ENCODE data around the gene NAALADL2. TPM values are rescaled to one million over a fixed set of nuclear protein-coding genes. Genes with fewer than 3 reads are reported as not detected.
A peak's percentile ranks its signal among the peaks of the same experiment; 100 is the strongest.

The NAALADL2 gene
- total RNA-seq, 1 donor from 2014 or later, result 11.5 TPM

GRCh38 chr3:175144368-175144767, 285.2 kb downstream of the NAALADL2 start:
- no peaks in the 10 kb centered on the region for H3K4me1 Mint-ChIP-seq
- Histone ChIP-seq H3K79me2 (ENCODE audit: low read depth) (no peaks in the 10 kb centered on the region), H4K20me1 (ENCODE audit: low read depth) (no peaks in the 10 kb centered on the region), H3K4me2 (no peak overlapping the region), H3K4me1 (no peaks in the 10 kb centered on the region), H3F3A (ENCODE audit: low read depth) (no peaks in the 10 kb centered on the region), H2AFZ (replicated peaks) (no peak overlapping the region), H3K9me3 (ENCODE audit: low read depth) (no peaks in the 10 kb centered on the region), H3K4me3 (no peak overlapping the region), H3K9ac (no peak overlapping the region), H3K27me3 (no peaks in the 10 kb centered on the region), H3K36me3 (no peaks in the 10 kb centered on the region), H3K27ac (no peak overlapping the region)
- no peaks in the 10 kb centered on the region for H3K27me3 Mint-ChIP-seq (ENCODE audit: insufficient read depth, low read depth)
- DNase-seq (ENCODE audit: low spot score), result no peak
- TF ChIP-seq EZH2 (IDR thresholded peaks at IDR 0.05), result no peak
- no peak for TF ChIP-seq CTCF (IDR thresholded peaks at IDR 0.05)
- TF ChIP-seq EZH2phosphoT487 (IDR thresholded peaks at IDR 0.05), result no peak
- no peak overlapping the region for H3K4me3 Mint-ChIP-seq
- no peak overlapping the region for H3K27ac Mint-ChIP-seq
- peaks cover 4% of the 10 kb centered on the region for H3K9me3 Mint-ChIP-seq
- no peaks in the 10 kb centered on the region for H3K36me3 Mint-ChIP-seq

GRCh38 chr3:175146258-175146657, 287.1 kb downstream of the NAALADL2 start:
- no peaks in the 10 kb centered on the region for H3K4me1 Mint-ChIP-seq
- no peaks in the 10 kb centered on the region for H3K9me3 ChIP-seq (ENCODE audit: low read depth)
- DNase-seq (ENCODE audit: low spot score), result no peak
- H2AFZ ChIP-seq (replicated peaks), result no peak overlapping the region
- no peaks in the 10 kb centered on the region for H3K27me3 ChIP-seq
- no peaks in the 10 kb centered on the region for H3K27me3 Mint-ChIP-seq (ENCODE audit: insufficient read depth, low read depth)
- H3K4me3 Mint-ChIP-seq, result no peak overlapping the region
- no peaks in the 10 kb centered on the region for H3K36me3 Mint-ChIP-seq
- no peak overlapping the region for H3K27ac ChIP-seq
- TF ChIP-seq CTCF (IDR thresholded peaks at IDR 0.05) (peak; percentile 14), EZH2phosphoT487 (IDR thresholded peaks at IDR 0.05) (no peak), EZH2 (IDR thresholded peaks at IDR 0.05) (no peak)
- no peaks in the 10 kb centered on the region for H3K79me2 ChIP-seq (ENCODE audit: low read depth)
- H3K4me2 ChIP-seq, result no peak overlapping the region
- no peaks in the 10 kb centered on the region for H3K4me1 ChIP-seq
- no peak overlapping the region for H3K9ac ChIP-seq
- H3K4me3 ChIP-seq, result no peak overlapping the region
- H3K9me3 Mint-ChIP-seq, result peaks cover 4% of the 10 kb centered on the region
- no peak overlapping the region for H3K27ac Mint-ChIP-seq
- H3K36me3 ChIP-seq, result no peaks in the 10 kb centered on the region
- no peaks in the 10 kb centered on the region for H4K20me1 ChIP-seq (ENCODE audit: low read depth)
- H3F3A ChIP-seq (ENCODE audit: low read depth), result no peaks in the 10 kb centered on the region

- Histone ChIP-seq H3F3A (ENCODE audit: low read depth) (no peaks in the 10 kb centered on the region), H3K4me2 (no peak overlapping the region), H3K4me1 (no peaks in the 10 kb centered on the region), H3K36me3 (no peaks in the 10 kb centered on the region), H3K4me3 (no peak overlapping the region), H3K27me3 (no peaks in the 10 kb centered on the region), H3K9ac (no peak overlapping the region), H3K9me3 (ENCODE audit: low read depth) (no peaks in the 10 kb centered on the region), H2AFZ (replicated peaks) (no peak overlapping the region), H4K20me1 (ENCODE audit: low read depth) (no peaks in the 10 kb centered on the region), H3K79me2 (ENCODE audit: low read depth) (no peaks in the 10 kb centered on the region), H3K27ac (no peak overlapping the region)
- H3K27ac Mint-ChIP-seq, result no peak overlapping the region
- H3K4me3 Mint-ChIP-seq, result no peak overlapping the region
- H3K27me3 Mint-ChIP-seq (ENCODE audit: insufficient read depth, low read depth), result no peaks in the 10 kb centered on the region
- DNase-seq (ENCODE audit: low spot score), result no peak
- peaks cover 4% of the 10 kb centered on the region for H3K9me3 Mint-ChIP-seq
- H3K36me3 Mint-ChIP-seq, result no peaks in the 10 kb centered on the region
- H3K4me1 Mint-ChIP-seq, result peaks cover 3% of the 10 kb centered on the region
- TF ChIP-seq EZH2 (IDR thresholded peaks at IDR 0.05) (no peak), CTCF (IDR thresholded peaks at IDR 0.05) (no peak), EZH2phosphoT487 (IDR thresholded peaks at IDR 0.05) (no peak)
Measured at GRCh38 chr3:175149675-175150074, 290.5 kb downstream of the NAALADL2 start.

Measured in neural progenitor cell (in vitro differentiated cells).